Mesendoderm (in vitro differentiated cells): ENCODE results near the gene C1QTNF12.

Experiments
- DNase-seq: peaks from one replicate; pipeline ENCODE4 v3.0.0; 2013
- H2AK5ac ChIP-seq: 2 replicates; pipeline ENCODE4 v1.6.1; 2013; ENCODE audit warnings: low read length, inconsistent platforms
- H2BK120ac ChIP-seq: 2 replicates; pipeline ENCODE4 v1.6.1; 2013; ENCODE audit warnings: low read depth, mild to moderate bottlenecking, low read length, moderate library complexity, mixed read lengths
- H2BK15ac ChIP-seq: replicated peaks from 2 replicates; pipeline ENCODE4 v1.6.1; 2013; ENCODE audit warnings: low read depth, mild to moderate bottlenecking, moderate library complexity
- H2BK5ac ChIP-seq: 2 replicates; pipeline ENCODE4 v1.6.1; 2013; ENCODE audit warnings: low read length, inconsistent platforms
- H3K18ac ChIP-seq: 2 replicates; pipeline ENCODE4 v1.6.1; 2013; ENCODE audit warnings: mild to moderate bottlenecking, low read length, mixed read lengths
- H3K23ac ChIP-seq: one replicate; pipeline ENCODE4 v1.6.1; 2013; ENCODE audit warnings: low read length
- H3K27ac ChIP-seq: 2 replicates; pipeline ENCODE4 v1.5.1; 2013; ENCODE audit warnings: low read depth, mild to moderate bottlenecking, inconsistent platforms, low read length, moderate library complexity
- H3K27me3 ChIP-seq: 2 replicates; pipeline ENCODE4 v1.6.1; 2013; ENCODE audit warnings: low read length, control low read depth, mild to moderate bottlenecking, inconsistent platforms; ENCODE audit not compliant: insufficient read depth, poor library complexity
- H3K36me3 ChIP-seq: 2 replicates; pipeline ENCODE4 v1.6.1; 2013; ENCODE audit warnings: low read length, inconsistent platforms; ENCODE audit not compliant: control insufficient read depth, insufficient read depth
- H3K4ac ChIP-seq: one replicate; pipeline ENCODE4 v1.6.1; 2013; ENCODE audit warnings: low read depth, mild to moderate bottlenecking, low read length, moderate library complexity
- H3K4me1 ChIP-seq: 2 replicates; pipeline ENCODE4 v1.6.1; 2013; ENCODE audit warnings: low read depth, low read length, inconsistent platforms; ENCODE audit not compliant: control insufficient read depth
- H3K4me2 ChIP-seq: 2 replicates; pipeline ENCODE4 v1.6.1; 2013; ENCODE audit warnings: low read length
- H3K4me3 ChIP-seq: 2 replicates; pipeline ENCODE4 v1.5.1; 2013; ENCODE audit warnings: mild to moderate bottlenecking, low read length
- H3K56ac ChIP-seq: one replicate; pipeline ENCODE4 v1.6.1; 2013; ENCODE audit warnings: low read length
- H3K79me1 ChIP-seq: 2 replicates; pipeline ENCODE4 v1.6.1; 2013; ENCODE audit warnings: low read length, inconsistent platforms
- H3K79me2 ChIP-seq: 2 replicates; pipeline ENCODE4 v1.6.1; 2013; ENCODE audit warnings: mild to moderate bottlenecking, low read length; ENCODE audit not compliant: control insufficient read depth, insufficient read depth
- H3K9ac ChIP-seq: 2 replicates; pipeline ENCODE4 v1.6.1; 2013; ENCODE audit warnings: low read length, inconsistent platforms
- H4K5ac ChIP-seq: one replicate; pipeline ENCODE4 v1.6.1; 2013; ENCODE audit warnings: low read length
- H4K8ac ChIP-seq: one replicate; pipeline ENCODE4 v1.6.1; 2013; ENCODE audit warnings: low read depth, mild to moderate bottlenecking, control low read depth, low read length, moderate library complexity
- WGBS: extraction: QIAGEN DNeasy Blood & Tissue Kit; methylation state at CpG from one replicate; pipeline ENCODE4 v1.1.7; 2013; ENCODE audit warnings: low lambda C conversion rate, missing lambda C conversion rate; ENCODE audit not compliant: insufficient coverage; ENCODE audit errors: extremely low coverage; 5-methylcytosine and 5-hydroxymethylcytosine counted together

C1QTNF12 gene

DNA sequence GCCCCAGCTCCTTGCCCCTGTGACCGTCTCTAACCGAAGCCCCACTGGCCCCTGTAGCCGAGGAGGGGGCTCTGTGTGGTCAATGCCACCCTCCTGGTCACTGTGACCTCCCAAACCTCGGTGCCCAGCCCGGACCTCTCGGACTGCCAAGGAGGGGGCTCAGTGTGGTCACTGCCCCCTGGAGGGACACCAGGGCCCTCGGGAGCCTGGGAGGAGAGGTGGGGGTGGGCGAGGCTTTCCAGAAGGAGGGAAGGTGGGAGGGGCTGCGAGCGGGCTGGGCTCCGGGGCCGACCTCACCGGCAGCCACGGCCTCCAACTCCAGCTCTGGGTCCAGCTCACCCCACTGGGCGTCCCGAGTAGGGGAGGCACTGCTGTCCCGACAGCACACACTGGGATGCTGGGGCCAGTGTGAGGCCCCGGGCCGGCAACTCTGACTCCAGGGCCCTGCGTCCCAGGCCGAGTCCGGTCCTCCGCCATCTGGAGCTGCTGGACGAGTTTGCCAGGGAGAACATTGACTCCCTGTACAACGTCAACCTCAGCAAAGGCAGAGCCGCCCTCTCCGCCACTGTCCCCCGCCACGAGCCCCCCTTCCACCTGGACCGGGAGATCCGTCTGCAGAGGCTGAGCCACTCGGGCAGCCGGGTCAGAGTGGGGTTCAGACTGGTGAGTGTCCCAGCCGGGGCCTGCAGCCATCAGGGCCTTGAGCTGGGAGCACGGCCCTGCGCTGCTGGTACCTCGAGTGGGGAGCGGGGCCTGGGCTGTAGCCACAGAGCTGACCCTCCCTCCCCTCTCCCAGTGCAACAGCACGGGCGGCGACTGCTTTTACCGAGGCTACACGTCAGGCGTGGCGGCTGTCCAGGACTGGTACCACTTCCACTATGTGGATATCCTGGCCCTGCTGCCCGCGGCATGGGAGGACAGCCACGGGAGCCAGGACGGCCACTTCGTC is 40.1 kb upstream of the C1QTNF12 start:
- Histone ChIP-seq H3K79me2 (no peaks in the 10 kb centered on the region), H3K18ac (no peak overlapping the region), H4K5ac (no peak overlapping the region), H3K23ac (no peak overlapping the region), H2BK120ac (no peak overlapping the region), H3K27ac (no peak overlapping the region), H2AK5ac (no peak overlapping the region), H4K8ac (no peak overlapping the region), H3K56ac (no peak overlapping the region), H3K9ac (no peak overlapping the region), H3K4me2 (no peak overlapping the region), H2BK15ac (no peak overlapping the region), H3K4me1 (no peaks in the 10 kb centered on the region), H2BK5ac (no peak overlapping the region), H3K79me1 (no peaks in the 10 kb centered on the region), H3K4me3 (no peak overlapping the region), H3K36me3 (no peaks in the 10 kb centered on the region), H3K27me3 (no peaks in the 10 kb centered on the region), H3K4ac (no peak overlapping the region)
- no CpG with 5 or more reads among the region's 50 CpGs for WGBS
- DNase-seq: no peak

- no peak overlapping the region for H3K27ac ChIP-seq
- no peak overlapping the region for H2AK5ac ChIP-seq
- no peak overlapping the region for H3K4me3 ChIP-seq
- no peak overlapping the region for H4K8ac ChIP-seq
- no peaks in the 10 kb centered on the region for H3K4me1 ChIP-seq
- no peak overlapping the region for H3K9ac ChIP-seq
- H3K79me2 ChIP-seq: no peaks in the 10 kb centered on the region
- no peak overlapping the region for H2BK5ac ChIP-seq
- H4K5ac ChIP-seq: no peak overlapping the region
- H2BK15ac ChIP-seq: no peak overlapping the region
- no peak overlapping the region for H3K18ac ChIP-seq
- no peaks in the 10 kb centered on the region for H3K36me3 ChIP-seq
- H3K27me3 ChIP-seq: no peaks in the 10 kb centered on the region
- DNase-seq: no peak
- no peak overlapping the region for H3K4ac ChIP-seq
- H2BK120ac ChIP-seq: no peak overlapping the region
- no peak overlapping the region for H3K56ac ChIP-seq
- no CpG with 5 or more reads among the region's 37 CpGs for WGBS
- no peaks in the 10 kb centered on the region for H3K79me1 ChIP-seq
- no peak overlapping the region for H3K23ac ChIP-seq
- H3K4me2 ChIP-seq: no peak overlapping the region
Observed at GRCh38 chr1:1285611-1286311, 39.2 kb upstream of the C1QTNF12 start.

DNA sequence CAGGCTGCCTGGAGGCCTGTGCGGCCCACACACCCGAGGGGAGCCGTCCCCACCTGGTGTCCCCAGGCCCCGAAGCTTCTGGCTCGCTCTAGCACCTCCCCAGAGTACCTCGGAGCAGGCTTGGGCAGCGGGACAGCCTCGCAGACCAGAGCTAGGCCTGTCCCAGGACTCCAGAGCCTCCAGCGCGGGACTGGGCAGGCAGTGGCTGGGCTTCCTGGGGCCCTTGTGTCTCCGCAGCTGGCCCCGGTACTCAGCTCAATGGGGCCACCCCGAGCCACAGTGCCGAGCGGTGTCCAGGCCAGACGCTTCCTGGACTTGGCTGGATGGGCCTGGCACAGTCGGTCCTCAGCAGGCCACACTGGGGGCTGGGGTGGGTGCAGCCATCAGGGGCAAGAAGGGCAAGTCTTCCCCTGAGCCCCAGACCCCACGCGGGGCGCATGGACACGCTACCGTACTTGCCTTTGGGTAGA is 38.6 kb upstream of the C1QTNF12 start:
- no CpG with 5 or more reads among the region's 22 CpGs for WGBS
- no peak for DNase-seq

GRCh38 chr1:1284221-1285101 is 37.9 kb upstream of the C1QTNF12 start:
- no peak overlapping the region for H3K18ac ChIP-seq
- no peak overlapping the region for H3K4ac ChIP-seq
- H3K27ac ChIP-seq: no peak overlapping the region
- no peaks in the 10 kb centered on the region for H3K79me2 ChIP-seq
- no peak overlapping the region for H3K9ac ChIP-seq
- no peaks in the 10 kb centered on the region for H3K79me1 ChIP-seq
- no peak overlapping the region for H2AK5ac ChIP-seq
- no peaks in the 10 kb centered on the region for H3K4me1 ChIP-seq
- no peak overlapping the region for H3K4me2 ChIP-seq
- WGBS: no CpG with 5 or more reads among the region's 32 CpGs
- no peaks in the 10 kb centered on the region for H3K27me3 ChIP-seq
- no peak overlapping the region for H2BK15ac ChIP-seq
- no peak overlapping the region for H2BK5ac ChIP-seq
- H3K56ac ChIP-seq: no peak overlapping the region
- DNase-seq: no peak
- H3K4me3 ChIP-seq: no peak overlapping the region
- H3K23ac ChIP-seq: no peak overlapping the region
- no peak overlapping the region for H4K5ac ChIP-seq
- H4K8ac ChIP-seq: no peak overlapping the region
- no peak overlapping the region for H2BK120ac ChIP-seq
- no peaks in the 10 kb centered on the region for H3K36me3 ChIP-seq

More for the DNA sequence above, 38.6 kb upstream of the C1QTNF12 start:
- Histone ChIP-seq H3K4me3 (no peak overlapping the region), H2BK5ac (no peak overlapping the region), H3K9ac (no peak overlapping the region), H2AK5ac (no peak overlapping the region), H4K5ac (no peak overlapping the region), H3K23ac (no peak overlapping the region), H3K27ac (no peak overlapping the region), H3K18ac (no peak overlapping the region), H3K36me3 (no peaks in the 10 kb centered on the region), H3K79me2 (no peaks in the 10 kb centered on the region), H2BK120ac (no peak overlapping the region), H3K4me2 (no peak overlapping the region), H4K8ac (no peak overlapping the region), H3K56ac (no peak overlapping the region), H2BK15ac (no peak overlapping the region), H3K4ac (no peak overlapping the region), H3K4me1 (no peaks in the 10 kb centered on the region), H3K79me1 (no peaks in the 10 kb centered on the region), H3K27me3 (no peaks in the 10 kb centered on the region)

GRCh38 chr1:1283821-1284220 is 37.3 kb upstream of the C1QTNF12 start:
- DNase-seq: peak; percentile 54
- H2BK5ac ChIP-seq: no peak overlapping the region
- no peak overlapping the region for H4K8ac ChIP-seq
- H3K4me1 ChIP-seq: no peaks in the 10 kb centered on the region
- H3K27ac ChIP-seq: no peak overlapping the region
- H3K18ac ChIP-seq: no peak overlapping the region
- H3K9ac ChIP-seq: no peak overlapping the region
- H3K56ac ChIP-seq: no peak overlapping the region
- no peak overlapping the region for H4K5ac ChIP-seq
- no peaks in the 10 kb centered on the region for H3K36me3 ChIP-seq
- no peak overlapping the region for H3K4ac ChIP-seq
- H2AK5ac ChIP-seq: no peak overlapping the region
- H3K4me2 ChIP-seq: no peak overlapping the region
- no peak overlapping the region for H2BK120ac ChIP-seq
- H3K4me3 ChIP-seq: no peak overlapping the region
- H3K79me2 ChIP-seq: no peaks in the 10 kb centered on the region
- no peak overlapping the region for H2BK15ac ChIP-seq
- no CpG with 5 or more reads among the region's 9 CpGs for WGBS
- H3K27me3 ChIP-seq: no peaks in the 10 kb centered on the region
- H3K79me1 ChIP-seq: no peaks in the 10 kb centered on the region
- H3K23ac ChIP-seq: no peak overlapping the region
